Tibial artery (tissue), 4 donors: ENCODE measurements around the gene GGCX.
A peak's percentile ranks its signal among the peaks of the same experiment; 100 is the strongest.
"Not testable (repeated sequence)": the region's sequence is repeated elsewhere in the genome, so short reads cannot be mapped to it uniquely, and the experiment has no call there.

ENCODE experiments used
- DNase-seq, 2 donors: peaks; one replicate each; pipeline ENCODE4 v3.0.0-alpha.2; 2019
- H3K27ac ChIP-seq, 2 donors: fragments of 200-600 bp; sonication (generic) in 1 of 2; 1 replicate in 1 of 2; 2 replicates in 1 of 2; pipeline ENCODE4 v1.5.1; 2018 to 2019; ENCODE audit warnings: mild to moderate bottlenecking in 1 of 2
- H3K27me3 ChIP-seq, 2 donors: fragments of 200-600 bp; sonication (generic) in 1 of 2; one replicate each; pipeline versions ENCODE4 v1.5.1 to v1.6.0; 2016 to 2019
- H3K36me3 ChIP-seq, 3 donors: fragments of 200-600 bp; sonication (generic) in 2 of 3; one replicate each; pipeline ENCODE4 v1.5.1; 2016 to 2019; ENCODE audit warnings: mild to moderate bottlenecking in 2 of 3
- H3K4me1 ChIP-seq, 4 donors: fragments of 200-600 bp; sonication (generic) in 2 of 4; 1 replicate in 3 of 4; 2 replicates in 1 of 4; pipeline ENCODE4 v1.5.1; 2016 to 2019
- H3K4me3 ChIP-seq, 2 donors: fragments of 200-600 bp; sonication (generic) in 1 of 2; 1 replicate in 1 of 2; 2 replicates in 1 of 2; pipeline ENCODE4 v1.5.1; 2018 to 2019; ENCODE audit warnings: mild to moderate bottlenecking in 2 of 2
- H3K9me3 ChIP-seq, 3 donors: fragments of 200-600 bp; sonication (generic) in 1 of 3; one replicate each; pipeline ENCODE4 v1.5.1; 2016 to 2019
- intact Hi-C: fragments of 100-400 bp; cut with DNase I; formaldehyde crosslinking; loops from one replicate; pipeline ENCODE4 v1.15.0; 2023; ENCODE audit warnings: low total_unique reads
- TF ChIP-seq, protein P1 (sequence below), 2 experiments: fragments of 200-600 bp in 1 of 2; fragments of 450-650 bp in 1 of 2; IDR thresholded peaks; one replicate each; pipeline ENCODE4 v1.5.1; 2017 to 2019; ENCODE audit warnings: antibody characterized with exemption in 2 of 2, mild to moderate bottlenecking in 1 of 2, moderate library complexity in 1 of 2

GGCX gene

DNA sequence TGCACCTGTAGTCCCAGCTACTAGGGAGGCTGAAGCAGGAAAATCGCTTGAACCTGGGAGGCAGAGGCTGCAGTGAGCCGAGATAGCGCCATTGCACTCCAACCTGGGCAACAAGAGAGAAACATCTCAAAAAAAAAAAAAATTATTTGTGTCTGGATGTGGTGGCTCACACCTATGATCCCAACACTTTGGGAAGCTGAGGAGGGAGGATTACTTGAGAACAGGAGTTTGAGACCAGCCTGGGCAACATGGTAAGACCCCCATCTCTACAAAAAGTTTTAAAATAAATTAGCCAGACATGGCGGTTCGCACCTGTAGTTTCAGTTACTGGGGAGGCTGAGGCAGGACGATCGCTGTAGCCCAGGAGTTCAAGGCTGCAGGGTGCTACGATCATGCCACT is 14.4 kb upstream of the GGCX start:
- H3K4me3 ChIP-seq: no peak overlapping the region
- TF ChIP-seq, protein P1, sequence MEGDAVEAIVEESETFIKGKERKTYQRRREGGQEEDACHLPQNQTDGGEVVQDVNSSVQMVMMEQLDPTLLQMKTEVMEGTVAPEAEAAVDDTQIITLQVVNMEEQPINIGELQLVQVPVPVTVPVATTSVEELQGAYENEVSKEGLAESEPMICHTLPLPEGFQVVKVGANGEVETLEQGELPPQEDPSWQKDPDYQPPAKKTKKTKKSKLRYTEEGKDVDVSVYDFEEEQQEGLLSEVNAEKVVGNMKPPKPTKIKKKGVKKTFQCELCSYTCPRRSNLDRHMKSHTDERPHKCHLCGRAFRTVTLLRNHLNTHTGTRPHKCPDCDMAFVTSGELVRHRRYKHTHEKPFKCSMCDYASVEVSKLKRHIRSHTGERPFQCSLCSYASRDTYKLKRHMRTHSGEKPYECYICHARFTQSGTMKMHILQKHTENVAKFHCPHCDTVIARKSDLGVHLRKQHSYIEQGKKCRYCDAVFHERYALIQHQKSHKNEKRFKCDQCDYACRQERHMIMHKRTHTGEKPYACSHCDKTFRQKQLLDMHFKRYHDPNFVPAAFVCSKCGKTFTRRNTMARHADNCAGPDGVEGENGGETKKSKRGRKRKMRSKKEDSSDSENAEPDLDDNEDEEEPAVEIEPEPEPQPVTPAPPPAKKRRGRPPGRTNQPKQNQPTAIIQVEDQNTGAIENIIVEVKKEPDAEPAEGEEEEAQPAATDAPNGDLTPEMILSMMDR (IDR thresholded peaks at IDR 0.05): no peak

DNA sequence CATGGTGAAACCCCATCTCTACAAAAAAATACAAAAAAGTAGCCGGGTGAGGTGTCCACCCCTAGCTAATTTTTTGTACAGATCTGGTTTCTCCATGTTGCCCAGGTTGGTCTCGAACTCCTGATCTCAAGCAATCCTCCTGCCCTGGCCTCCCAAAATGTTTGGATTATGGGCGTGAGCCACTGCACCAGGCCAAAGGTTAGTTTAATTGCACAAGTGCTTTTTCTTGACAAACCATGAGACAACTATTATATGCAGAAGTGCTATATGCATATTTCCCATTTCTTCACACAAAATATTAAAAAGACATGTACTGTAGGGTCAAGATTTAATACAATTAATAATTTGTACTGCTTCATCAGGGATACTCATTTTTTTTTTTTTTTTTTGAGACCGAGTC is 5.0 kb upstream of the GGCX start:
- Histone ChIP-seq H3K4me1 (peaks cover 0 to 6% (median 0%) of the 10 kb centered on the region in 4 donors), H3K9me3 (no peaks in the 10 kb centered on the region), H3K4me3 (no peak overlapping the region), H3K36me3 (no peaks in the 10 kb centered on the region), H3K27ac (no peak overlapping the region), H3K27me3 (no peaks in the 10 kb centered on the region)
- TF ChIP-seq, protein P1 (IDR thresholded peaks at IDR 0.05): no peak
- intact Hi-C loops: loop anchor here (10.0 kb wide), 1 partner anchor 241 kb away; the partner anchor contains the start of gene TGOLN2
- no peak for DNase-seq

More for the DNA sequence above, 14.4 kb upstream of the GGCX start:
- H3K27ac ChIP-seq: no peak overlapping the region
- peaks cover 0 to 23% (median 10%) of the 10 kb centered on the region in 4 donors for H3K4me1 ChIP-seq
- H3K27me3 ChIP-seq: no peaks in the 10 kb centered on the region
- no peak for DNase-seq
- intact Hi-C loops: no loop called here
- no peaks in the 10 kb centered on the region for H3K9me3 ChIP-seq
- no peaks in the 10 kb centered on the region for H3K36me3 ChIP-seq

DNA sequence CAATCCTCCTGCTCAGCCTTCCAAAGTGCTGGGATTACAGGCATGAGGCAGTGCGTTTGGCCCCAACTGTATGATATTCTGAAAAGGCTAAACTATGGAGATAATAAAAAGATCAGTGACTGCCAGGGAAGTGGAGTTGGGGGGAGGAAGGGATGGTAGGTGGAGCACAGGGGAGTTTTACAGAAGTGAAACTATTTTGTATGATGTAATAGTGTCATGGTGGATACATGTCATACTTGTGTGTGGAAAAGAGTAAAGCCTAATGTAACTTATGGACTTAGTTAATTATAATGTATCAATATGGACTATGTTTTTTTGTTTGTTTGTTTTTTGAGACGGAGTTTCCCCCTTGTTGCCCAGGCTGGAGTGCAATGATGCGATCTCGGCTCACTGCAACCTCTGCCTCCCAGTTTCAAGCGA is 2.9 kb upstream of the GGCX start:
- no peak overlapping the region for H3K4me3 ChIP-seq
- TF ChIP-seq, protein P1 (IDR thresholded peaks at IDR 0.05): no peak
- intact Hi-C loops: loop anchor here (10.0 kb wide), 1 partner anchor 239 kb away; the partner anchor contains the start of gene TGOLN2
- no peak overlapping the region for H3K27ac ChIP-seq
- no peak for DNase-seq
- peaks cover 0 to 2% (median 0%) of the 10 kb centered on the region in 3 donors for H3K36me3 ChIP-seq
- H3K27me3 ChIP-seq: no peaks in the 10 kb centered on the region
- H3K9me3 ChIP-seq: no peaks in the 10 kb centered on the region
- peaks cover 0 to 24% (median 14%) of the 10 kb centered on the region in 4 donors for H3K4me1 ChIP-seq

DNA sequence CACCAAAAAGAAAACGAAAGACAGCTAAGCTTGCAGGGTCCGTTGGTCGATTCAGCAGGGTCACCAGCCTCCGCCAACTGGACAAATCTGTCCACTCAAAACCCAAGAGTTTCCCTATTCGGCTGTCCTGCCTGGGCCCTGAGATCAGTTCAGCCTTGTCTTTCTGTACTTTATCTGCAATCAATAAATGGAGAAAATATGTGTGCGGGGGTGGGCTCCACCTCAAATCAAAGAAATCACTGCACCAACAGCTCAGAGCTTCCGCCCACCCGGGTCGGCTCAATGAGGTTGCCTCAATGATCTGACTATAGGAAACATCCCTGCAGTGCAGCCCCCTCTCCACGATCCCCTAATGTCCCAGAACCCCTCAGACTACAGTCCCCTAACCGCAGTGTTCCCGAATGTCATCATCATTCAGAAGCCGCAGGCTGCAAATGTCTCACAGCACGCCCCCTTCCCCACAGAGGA is 447 bp downstream of the GGCX start:
- TF ChIP-seq, protein P1 (IDR thresholded peaks at IDR 0.05): no peak
- peak overlapping the region; percentile 89 to 90 for H3K27ac ChIP-seq
- H3K36me3 ChIP-seq: peaks cover 0 to 26% (median 9%) of the 10 kb centered on the region in 3 donors
- intact Hi-C loops: loop anchor here (10.0 kb wide), 1 partner anchor 236 kb away; the partner anchor contains the start of gene TGOLN2
- no peaks in the 10 kb centered on the region for H3K9me3 ChIP-seq
- H3K4me1 ChIP-seq: peaks cover 0 to 25% (median 17%) of the 10 kb centered on the region in 4 donors
- peak overlapping the region; percentile 89 to 92 for H3K4me3 ChIP-seq
- H3K27me3 ChIP-seq: no peaks in the 10 kb centered on the region
- DNase-seq: no peak

DNA sequence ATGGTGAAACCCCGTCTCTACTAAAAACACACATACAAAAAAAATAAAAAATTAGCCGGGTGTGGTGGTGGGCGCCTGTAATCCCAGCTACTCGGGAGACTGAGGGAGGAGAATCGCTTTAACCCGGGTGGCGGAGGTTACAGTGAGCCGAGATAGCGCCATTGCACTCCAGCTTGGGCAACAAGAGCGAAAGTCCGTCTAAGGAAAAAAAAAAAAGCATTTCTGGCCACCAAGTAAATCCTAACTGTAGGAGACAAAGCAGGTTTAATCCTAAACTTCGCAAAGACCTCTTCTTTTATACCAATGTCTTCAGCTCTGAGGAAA is 928 bp downstream of the GGCX start:
- H3K27ac ChIP-seq: peak overlapping the region; percentile 89 to 90

DNA sequence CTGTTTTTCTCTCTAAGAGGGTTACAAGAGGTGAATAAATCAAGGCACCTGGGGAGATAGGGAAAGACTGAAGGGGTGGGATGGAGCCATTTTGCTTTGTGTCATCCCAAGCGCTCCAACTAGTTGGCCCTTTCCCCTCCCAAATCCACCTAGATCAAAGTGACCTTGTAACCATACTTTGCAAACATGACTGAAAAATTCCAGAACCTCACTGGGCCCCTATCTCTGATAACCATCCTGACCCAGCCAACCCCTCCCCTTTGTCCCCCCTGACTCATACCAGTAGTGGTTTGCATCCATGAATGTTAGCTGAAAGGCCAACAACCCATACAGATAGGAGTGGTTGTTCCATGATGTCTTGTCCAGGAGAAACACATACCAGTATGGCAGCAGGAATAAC is 3.1 kb downstream of the GGCX start:
- no peaks in the 10 kb centered on the region for H3K9me3 ChIP-seq
- H3K36me3 ChIP-seq: peaks cover 10 to 53% (median 34%) of the 10 kb centered on the region in 3 donors
- H3K4me3 ChIP-seq: no peak overlapping the region
- DNase-seq: no peak
- TF ChIP-seq, protein P1 (IDR thresholded peaks at IDR 0.05): no peak
- peaks cover 0 to 25% (median 17%) of the 10 kb centered on the region in 4 donors for H3K4me1 ChIP-seq
- intact Hi-C loops: no loop called here
- H3K27ac ChIP-seq: no peak overlapping the region
- H3K27me3 ChIP-seq: no peaks in the 10 kb centered on the region

More for the DNA sequence above, 928 bp downstream of the GGCX start:
- Histone ChIP-seq H3K4me1 (peaks cover 0 to 25% (median 17%) of the 10 kb centered on the region in 4 donors), H3K36me3 (peaks cover 0 to 31% (median 12%) of the 10 kb centered on the region in 3 donors), H3K4me3 (peak overlapping the region; percentile 89 to 92)
- intact Hi-C loops: loop anchor here (10.0 kb wide), 1 partner anchor 236 kb away; the partner anchor contains the start of gene TGOLN2
- not testable (repeated sequence) for DNase-seq, H3K9me3 ChIP-seq, H3K27me3 ChIP-seq
